ENCODE results near the gene CTNNBIP1.

DNA sequence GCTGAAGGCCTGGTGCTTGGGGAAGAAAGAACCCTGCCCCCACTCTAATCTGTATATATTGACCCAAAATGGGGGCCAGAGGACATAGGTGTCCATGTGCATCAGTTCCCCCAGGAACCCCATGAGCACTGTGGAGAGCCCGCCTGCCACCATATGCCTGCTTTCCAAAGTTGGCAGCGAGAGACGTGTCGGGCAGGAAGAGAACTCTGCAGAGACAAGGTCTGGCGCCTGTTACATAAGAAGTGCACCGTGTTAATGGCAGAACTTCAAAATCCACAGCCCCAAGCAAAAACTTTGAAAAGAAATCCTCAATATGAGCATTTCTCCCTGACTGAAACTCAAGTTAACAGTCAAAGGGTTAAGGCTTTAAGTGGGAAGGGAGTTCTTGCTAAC is 8.0 kb downstream of the CTNNBIP1 start:
- TF ChIP-seq, protein P1, sequence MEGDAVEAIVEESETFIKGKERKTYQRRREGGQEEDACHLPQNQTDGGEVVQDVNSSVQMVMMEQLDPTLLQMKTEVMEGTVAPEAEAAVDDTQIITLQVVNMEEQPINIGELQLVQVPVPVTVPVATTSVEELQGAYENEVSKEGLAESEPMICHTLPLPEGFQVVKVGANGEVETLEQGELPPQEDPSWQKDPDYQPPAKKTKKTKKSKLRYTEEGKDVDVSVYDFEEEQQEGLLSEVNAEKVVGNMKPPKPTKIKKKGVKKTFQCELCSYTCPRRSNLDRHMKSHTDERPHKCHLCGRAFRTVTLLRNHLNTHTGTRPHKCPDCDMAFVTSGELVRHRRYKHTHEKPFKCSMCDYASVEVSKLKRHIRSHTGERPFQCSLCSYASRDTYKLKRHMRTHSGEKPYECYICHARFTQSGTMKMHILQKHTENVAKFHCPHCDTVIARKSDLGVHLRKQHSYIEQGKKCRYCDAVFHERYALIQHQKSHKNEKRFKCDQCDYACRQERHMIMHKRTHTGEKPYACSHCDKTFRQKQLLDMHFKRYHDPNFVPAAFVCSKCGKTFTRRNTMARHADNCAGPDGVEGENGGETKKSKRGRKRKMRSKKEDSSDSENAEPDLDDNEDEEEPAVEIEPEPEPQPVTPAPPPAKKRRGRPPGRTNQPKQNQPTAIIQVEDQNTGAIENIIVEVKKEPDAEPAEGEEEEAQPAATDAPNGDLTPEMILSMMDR (IDR thresholded peaks at IDR 0.05; ENCODE audit: poor library complexity, severe bottlenecking): no peak
- TF ChIP-seq EP300 (conservative IDR thresholded peaks at IDR 0.05; ENCODE audit: poor library complexity, severe bottlenecking) (no peak), EZH2 (IDR thresholded peaks at IDR 0.05; ENCODE audit: borderline replicate concordance, insufficient read depth, low read length, poor library complexity, severe bottlenecking) (no peak), MXI1 (conservative IDR thresholded peaks at IDR 0.05; ENCODE audit: poor library complexity, severe bottlenecking) (no peak), POLR2AphosphoS5 (IDR thresholded peaks at IDR 0.05) (no peak)
